GM23248 (cell line): ENCODE measurements around the gene RCAN1. TPM values are rescaled to one million over a fixed set of nuclear protein-coding genes. Genes with fewer than 3 reads are reported as not detected.

Experiments
- DNase-seq: peaks from one replicate; pipeline ENCODE4 v3.0.0-alpha.2; 2015
- H2AFZ ChIP-seq: fragments of 200-600 bp; sonication (generic); 2 replicates; pipeline ENCODE4 v1.6.1; 2016; ENCODE audit warnings: antibody characterized with exemption
- H3F3A ChIP-seq: fragments of 200-600 bp; sonication (generic); 2 replicates; pipeline ENCODE4 v1.6.1; 2016; ENCODE audit warnings: mild to moderate bottlenecking, antibody characterized with exemption, mixed run types; ENCODE audit not compliant: insufficient read depth
- H3K27ac ChIP-seq: fragments of 200-600 bp; sonication (generic); 2 replicates; pipeline ENCODE4 v1.5.1; 2016; ENCODE audit warnings: mild to moderate bottlenecking
- H3K27me3 ChIP-seq: fragments of 200-600 bp; sonication (generic); replicated peaks from 2 replicates; pipeline ENCODE4 v1.6.1; 2016; ENCODE audit warnings: mild to moderate bottlenecking; ENCODE audit not compliant: insufficient read depth
- H3K36me3 ChIP-seq: fragments of 200-600 bp; sonication (generic); 2 replicates; pipeline ENCODE4 v1.6.1; 2016; ENCODE audit warnings: low read depth, mild to moderate bottlenecking
- H3K4me1 ChIP-seq: fragments of 200-600 bp; sonication (generic); 2 replicates; pipeline ENCODE4 v1.6.1; 2016; ENCODE audit warnings: mild to moderate bottlenecking; ENCODE audit not compliant: insufficient read depth
- H3K4me2 ChIP-seq: fragments of 200-600 bp; sonication (generic); one replicate; pipeline ENCODE4 v1.6.1; 2016; ENCODE audit warnings: mild to moderate bottlenecking; ENCODE audit not compliant: unreplicated experiment
- H3K4me3 ChIP-seq: fragments of 200-600 bp; sonication (generic); 2 replicates; pipeline ENCODE4 v1.5.1; 2016; ENCODE audit warnings: mild to moderate bottlenecking
- H3K79me2 ChIP-seq: fragments of 200-600 bp; sonication (generic); 2 replicates; pipeline ENCODE4 v1.6.1; 2016; ENCODE audit warnings: mild to moderate bottlenecking; ENCODE audit not compliant: insufficient read depth
- H3K9ac ChIP-seq: fragments of 200-600 bp; sonication (generic); 2 replicates; pipeline ENCODE4 v1.6.1; 2016; ENCODE audit warnings: mild to moderate bottlenecking
- H3K9me2 ChIP-seq: fragments of 200-600 bp; sonication (generic); 2 replicates; pipeline ENCODE4 v1.6.1; 2016; ENCODE audit warnings: mixed run types, mild to moderate bottlenecking, moderate library complexity; ENCODE audit not compliant: insufficient read depth
- H3K9me3 ChIP-seq: fragments of 200-600 bp; sonication (generic); one replicate; pipeline ENCODE4 v1.6.1; 2017; ENCODE audit warnings: low read depth
- H4K20me1 ChIP-seq: fragments of 200-600 bp; sonication (generic); 2 replicates; pipeline ENCODE4 v1.6.0; 2016; ENCODE audit not compliant: insufficient read depth
- EZH2 ChIP-seq: fragments of 200-600 bp; sonication (generic); IDR thresholded peaks from 2 replicates; pipeline ENCODE4 v1.6.1; 2018; ENCODE audit warnings: antibody characterized with exemption, mild to moderate bottlenecking; ENCODE audit not compliant: insufficient read depth, poor library complexity, severe bottlenecking
- EZH2phosphoT487 ChIP-seq: fragments of 200-600 bp; sonication (generic); IDR thresholded peaks from 2 replicates; pipeline ENCODE4 v1.6.1; 2018; ENCODE audit warnings: antibody characterized with exemption, moderate library complexity, mild to moderate bottlenecking, low read depth; ENCODE audit not compliant: insufficient read depth
- whole genome bisulfite sequencing, 2 experiments: methylation state at CpG; one replicate each; pipeline ENCODE4 v1.1.6; 2015 to 2017; ENCODE audit warnings: low lambda C conversion rate in 2 of 2, low coverage in 1 of 2; ENCODE audit errors: missing lambda C conversion rate in 2 of 2; 5-methylcytosine and 5-hydroxymethylcytosine counted together
- in situ Hi-C: fragments of 300-500 bp; cut with MboI; formaldehyde crosslinking; loops from 2 replicates; pipeline ENCODE4 v1.15.0; 2020
- polyA plus RNA-seq: library from polyadenylated mRNA; unstranded; fragments of >200 nt; fragmentation: Nextera tagmentation; extraction: Ambion mirVana; gene quantifications from 2 replicates; pipeline ENCODE4 v1.2.1, GENCODE V29; 2016
- total RNA-seq: library from RNA; depleted of rRNA; stranded (reverse); fragments of >200 nt; shearing (Covaris generic); gene quantifications from 2 replicates; pipeline ENCODE4 v1.2.3, GENCODE V29; 2014

The RCAN1 gene
- total and polyA plus RNA-seq, 2 experiments from 2014 or later: 65.9 to 76.3 TPM

DNA sequence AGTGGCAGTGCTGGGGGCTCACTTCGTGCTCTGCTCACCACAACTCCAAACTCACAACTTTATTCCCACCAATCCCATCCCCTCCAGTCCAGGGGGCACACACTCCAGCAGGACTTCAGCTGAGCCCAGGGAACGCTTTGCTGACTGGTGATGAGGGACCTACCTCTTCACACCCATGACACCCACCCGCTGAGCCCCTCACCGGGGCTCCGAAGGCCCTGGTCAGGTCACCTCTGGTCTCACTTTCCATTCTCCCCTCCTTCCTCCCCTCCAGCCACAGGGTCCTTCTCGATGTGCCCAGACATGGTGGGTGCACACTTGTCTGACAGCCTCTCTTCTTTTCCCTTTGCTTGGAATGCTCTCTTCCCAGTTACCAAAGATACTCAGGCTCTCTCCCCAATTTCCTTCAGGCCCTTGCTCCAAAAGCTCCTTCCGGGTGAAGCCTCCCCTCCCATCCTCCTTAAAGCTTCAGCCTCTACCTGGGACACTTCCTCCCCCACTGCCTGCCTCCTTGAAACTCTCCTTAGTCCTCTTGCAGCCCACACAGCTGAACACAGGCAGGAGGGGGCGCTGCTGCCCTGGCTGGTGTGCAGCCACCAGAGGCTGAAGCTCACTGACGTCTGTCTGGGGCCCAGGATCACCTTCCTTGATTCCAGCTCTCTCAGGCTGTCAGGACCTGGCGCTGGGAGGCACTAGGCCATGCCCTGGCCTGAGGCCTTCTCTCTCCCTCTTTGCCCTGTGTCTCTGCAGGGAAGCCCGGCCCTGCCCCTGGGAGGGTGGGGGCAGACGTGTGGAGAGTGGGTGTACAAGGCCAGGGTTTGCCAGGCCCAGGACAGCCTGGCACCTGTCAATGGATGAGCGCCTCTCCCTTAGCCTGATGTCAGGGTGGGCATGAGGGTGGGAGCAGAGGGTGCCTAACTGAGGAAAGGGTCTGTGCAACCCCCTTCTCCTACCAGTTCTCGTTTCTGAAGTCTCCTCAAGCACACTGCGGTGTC lies 104.5 kb downstream of the RCAN1 start:
- no peak overlapping the region for H3K9ac ChIP-seq
- H3K27ac ChIP-seq: no peak overlapping the region
- peak; percentile 79 for DNase-seq
- peaks cover 10% of the 10 kb centered on the region for H3F3A ChIP-seq
- H3K4me3 ChIP-seq: no peak overlapping the region
- WGBS, 2 experiments: 74 to 80% methylated on average over 14 to 15 of the region's 15 CpGs
- H3K27me3 ChIP-seq: no peaks in the 10 kb centered on the region
- in situ Hi-C loops: no loop called here
- no peaks in the 10 kb centered on the region for H3K9me3 ChIP-seq
- no peak overlapping the region for H3K4me2 ChIP-seq
- H3K4me1 ChIP-seq: no peaks in the 10 kb centered on the region
- no peaks in the 10 kb centered on the region for H3K79me2 ChIP-seq
- no peaks in the 10 kb centered on the region for H4K20me1 ChIP-seq
- no peaks in the 10 kb centered on the region for H3K9me2 ChIP-seq
- TF ChIP-seq EZH2: no peak
- no peak for TF ChIP-seq EZH2phosphoT487
- H3K36me3 ChIP-seq: 0 out of 2 replicates have a peak, but pooled peaks cover 1% of the 10 kb centered on the region
- no peak overlapping the region for H2AFZ ChIP-seq

DNA sequence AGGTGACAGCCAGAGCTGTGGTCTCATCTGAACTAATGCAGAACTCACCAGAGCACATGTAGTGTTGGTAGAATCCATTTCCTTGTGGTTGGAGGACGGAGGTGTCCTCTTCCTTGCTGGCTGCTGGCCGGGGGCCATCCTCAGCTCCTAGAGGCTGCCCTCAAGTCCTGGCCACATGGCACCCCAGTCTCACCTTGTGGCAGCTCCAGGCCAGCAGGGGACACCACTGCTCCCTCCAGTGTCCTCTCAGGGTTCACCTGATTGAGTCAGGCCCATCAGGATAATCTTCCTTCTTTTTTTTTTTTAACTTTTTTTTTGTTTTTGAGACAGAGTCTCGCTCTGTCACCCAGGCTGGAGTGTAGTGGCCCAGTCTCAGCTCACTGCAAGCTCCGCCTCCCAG lies 105.8 kb downstream of the RCAN1 start:
- no peak for DNase-seq
- no peak overlapping the region for H3K4me2 ChIP-seq
- H3K4me3 ChIP-seq: no peak overlapping the region
- no peak overlapping the region for H2AFZ ChIP-seq
- no peaks in the 10 kb centered on the region for H3K9me3 ChIP-seq
- H3F3A ChIP-seq: no peaks in the 10 kb centered on the region
- no peaks in the 10 kb centered on the region for H3K27me3 ChIP-seq
- no peaks in the 10 kb centered on the region for H3K36me3 ChIP-seq
- H4K20me1 ChIP-seq: no peaks in the 10 kb centered on the region
- no peak overlapping the region for H3K9ac ChIP-seq
- no peak for TF ChIP-seq EZH2phosphoT487
- no peak for TF ChIP-seq EZH2
- whole genome bisulfite sequencing, 2 experiments: 87 to 89% methylated on average over 4 of the region's 4 CpGs
- no peaks in the 10 kb centered on the region for H3K4me1 ChIP-seq
- no peaks in the 10 kb centered on the region for H3K9me2 ChIP-seq
- in situ Hi-C loops: no loop called here
- no peak overlapping the region for H3K27ac ChIP-seq
- H3K79me2 ChIP-seq: no peaks in the 10 kb centered on the region

GRCh38 chr21:34504595-34504994 lies 110.3 kb downstream of the RCAN1 start:
- Histone ChIP-seq H3K4me3 (no peak overlapping the region), H3K4me1 (no peaks in the 10 kb centered on the region), H2AFZ (no peak overlapping the region), H4K20me1 (no peaks in the 10 kb centered on the region), H3K9me3 (no peaks in the 10 kb centered on the region), H3K9me2 (no peaks in the 10 kb centered on the region), H3F3A (no peaks in the 10 kb centered on the region), H3K4me2 (no peak overlapping the region), H3K79me2 (no peaks in the 10 kb centered on the region), H3K27me3 (0 out of 2 replicates have a peak, but pooled peaks cover 8% of the 10 kb centered on the region), H3K9ac (no peak overlapping the region), H3K36me3 (no peaks in the 10 kb centered on the region), H3K27ac (no peak overlapping the region)
- TF ChIP-seq EZH2phosphoT487 (no peak), EZH2 (no peak)
- DNase-seq: no peak
- in situ Hi-C loops: no loop called here
- WGBS, 2 experiments: 92 to 98% methylated on average over 2 of the region's 2 CpGs

GRCh38 chr21:34502480-34503106 lies 112.3 kb downstream of the RCAN1 start:
- in situ Hi-C loops: no loop called here

More at GRCh38 chr21:34502480-34503106, 112.3 kb downstream of the RCAN1 start:
- Histone ChIP-seq H3K9me3 (no peaks in the 10 kb centered on the region), H3K4me1 (no peaks in the 10 kb centered on the region), H2AFZ (no peak overlapping the region), H3K9me2 (no peaks in the 10 kb centered on the region), H3K36me3 (no peaks in the 10 kb centered on the region), H4K20me1 (no peaks in the 10 kb centered on the region), H3K79me2 (no peaks in the 10 kb centered on the region), H3F3A (no peaks in the 10 kb centered on the region), H3K4me2 (no peak overlapping the region), H3K27me3 (0 out of 2 replicates have a peak, but pooled peaks cover 13% of the 10 kb centered on the region), H3K9ac (no peak overlapping the region), H3K27ac (no peak overlapping the region), H3K4me3 (no peak overlapping the region)
- no peak for DNase-seq
- TF ChIP-seq EZH2phosphoT487 (no peak), EZH2 (no peak)
- 56 to 64% methylated on average over 3 of the region's 3 CpGs for WGBS, 2 experiments
